Measurements from ENCODE around the gene MALAT1.
A peak's percentile ranks its signal among the peaks of the same experiment; 100 is the strongest.

The MALAT1 gene

GRCh38 chr11:65545853-65546216, 47.0 kb downstream of the MALAT1 start:
- peak overlapping the region; percentile 23 for H3K27ac ChIP-seq (ENCODE audit: low read depth, low read length)
- no peak overlapping the region for H3K9ac ChIP-seq (ENCODE audit: low read length)
- H3K4me3 ChIP-seq (ENCODE audit: low read length) = peak overlapping the region; percentile 53
- no peaks in the 10 kb centered on the region for H3K27me3 ChIP-seq (ENCODE audit: control insufficient read depth, insufficient read depth, low read length)
- H3K4me1 ChIP-seq (ENCODE audit: control insufficient read depth, insufficient read depth, low read length) = peaks cover 9% of the 10 kb centered on the region
- peaks cover 3% of the 10 kb centered on the region for H3K36me3 ChIP-seq (ENCODE audit: control insufficient read depth, insufficient read depth, low read length)

- H3K36me3 ChIP-seq (ENCODE audit: control insufficient read depth, insufficient read depth, low read length) = peaks cover 3% of the 10 kb centered on the region
- peaks cover 4% of the 10 kb centered on the region for H3K4me1 ChIP-seq (ENCODE audit: control insufficient read depth, insufficient read depth, low read length)
- peak overlapping the region; percentile 53 for H3K4me3 ChIP-seq (ENCODE audit: low read length)
- peak overlapping the region; percentile 23 for H3K27ac ChIP-seq (ENCODE audit: low read depth, low read length)
- H3K27me3 ChIP-seq (ENCODE audit: control insufficient read depth, insufficient read depth, low read length) = no peaks in the 10 kb centered on the region
- no peak overlapping the region for H3K9ac ChIP-seq (ENCODE audit: low read length)
These were observed 47.5 kb downstream of the MALAT1 start for GRCh38 chr11:65546217-65546958.

GRCh38 chr11:65547446-65548125, 48.7 kb downstream of the MALAT1 start:
- Histone ChIP-seq H3K9ac (ENCODE audit: low read length) (no peak overlapping the region), H3K4me1 (ENCODE audit: control insufficient read depth, insufficient read depth, low read length) (no peaks in the 10 kb centered on the region), H3K27ac (ENCODE audit: low read depth, low read length) (no peak overlapping the region), H3K27me3 (ENCODE audit: control insufficient read depth, insufficient read depth, low read length) (no peaks in the 10 kb centered on the region), H3K4me3 (ENCODE audit: low read length) (no peak overlapping the region), H3K36me3 (ENCODE audit: control insufficient read depth, insufficient read depth, low read length) (peaks cover 3% of the 10 kb centered on the region)

- Histone ChIP-seq H3K4me1 (ENCODE audit: control insufficient read depth, insufficient read depth, low read length) (no peaks in the 10 kb centered on the region), H3K27me3 (ENCODE audit: control insufficient read depth, insufficient read depth, low read length) (no peaks in the 10 kb centered on the region), H3K36me3 (ENCODE audit: control insufficient read depth, insufficient read depth, low read length) (no peaks in the 10 kb centered on the region), H3K27ac (ENCODE audit: low read depth, low read length) (no peak overlapping the region), H3K9ac (ENCODE audit: low read length) (no peak overlapping the region), H3K4me3 (ENCODE audit: low read length) (no peak overlapping the region)
These were observed 49.5 kb downstream of the MALAT1 start for GRCh38 chr11:65548395-65548794.

GRCh38 chr11:65549096-65549495, 50.3 kb downstream of the MALAT1 start:
- no peak overlapping the region for H3K9ac ChIP-seq (ENCODE audit: low read length)
- no peaks in the 10 kb centered on the region for H3K4me1 ChIP-seq (ENCODE audit: control insufficient read depth, insufficient read depth, low read length)
- H3K36me3 ChIP-seq (ENCODE audit: control insufficient read depth, insufficient read depth, low read length) = no peaks in the 10 kb centered on the region
- no peaks in the 10 kb centered on the region for H3K27me3 ChIP-seq (ENCODE audit: control insufficient read depth, insufficient read depth, low read length)
- no peak overlapping the region for H3K4me3 ChIP-seq (ENCODE audit: low read length)
- no peak overlapping the region for H3K27ac ChIP-seq (ENCODE audit: low read depth, low read length)

GRCh38 chr11:65551572-65552387, 52.9 kb downstream of the MALAT1 start:
- Histone ChIP-seq H3K4me1 (ENCODE audit: control insufficient read depth, insufficient read depth, low read length) (peaks cover 3% of the 10 kb centered on the region), H3K4me3 (ENCODE audit: low read length) (peak overlapping the region; percentile 30), H3K36me3 (ENCODE audit: control insufficient read depth, insufficient read depth, low read length) (no peaks in the 10 kb centered on the region), H3K27me3 (ENCODE audit: control insufficient read depth, insufficient read depth, low read length) (no peaks in the 10 kb centered on the region), H3K27ac (ENCODE audit: low read depth, low read length) (no peak overlapping the region), H3K9ac (ENCODE audit: low read length) (no peak overlapping the region)

- Histone ChIP-seq H3K4me1 (ENCODE audit: control insufficient read depth, insufficient read depth, low read length) (peaks cover 7% of the 10 kb centered on the region), H3K4me3 (ENCODE audit: low read length) (no peak overlapping the region), H3K36me3 (ENCODE audit: control insufficient read depth, insufficient read depth, low read length) (no peaks in the 10 kb centered on the region), H3K27ac (ENCODE audit: low read depth, low read length) (no peak overlapping the region), H3K9ac (ENCODE audit: low read length) (no peak overlapping the region), H3K27me3 (ENCODE audit: control insufficient read depth, insufficient read depth, low read length) (no peaks in the 10 kb centered on the region)
These were observed 53.6 kb downstream of the MALAT1 start for GRCh38 chr11:65552388-65552951.

GRCh38 chr11:65553301-65554001, 54.6 kb downstream of the MALAT1 start:
- no peak overlapping the region for H3K4me3 ChIP-seq (ENCODE audit: low read length)
- H3K27me3 ChIP-seq (ENCODE audit: control insufficient read depth, insufficient read depth, low read length) = no peaks in the 10 kb centered on the region
- no peak overlapping the region for H3K27ac ChIP-seq (ENCODE audit: low read depth, low read length)
- H3K4me1 ChIP-seq (ENCODE audit: control insufficient read depth, insufficient read depth, low read length) = peaks cover 7% of the 10 kb centered on the region
- H3K36me3 ChIP-seq (ENCODE audit: control insufficient read depth, insufficient read depth, low read length) = no peaks in the 10 kb centered on the region
- no peak overlapping the region for H3K9ac ChIP-seq (ENCODE audit: low read length)

- H3K4me1 ChIP-seq (ENCODE audit: control insufficient read depth, insufficient read depth, low read length) = peaks cover 13% of the 10 kb centered on the region
- H3K4me3 ChIP-seq (ENCODE audit: low read length) = no peak overlapping the region
- no peak overlapping the region for H3K27ac ChIP-seq (ENCODE audit: low read depth, low read length)
- H3K27me3 ChIP-seq (ENCODE audit: control insufficient read depth, insufficient read depth, low read length) = no peaks in the 10 kb centered on the region
- no peak overlapping the region for H3K9ac ChIP-seq (ENCODE audit: low read length)
- no peaks in the 10 kb centered on the region for H3K36me3 ChIP-seq (ENCODE audit: control insufficient read depth, insufficient read depth, low read length)
These were observed 55.4 kb downstream of the MALAT1 start for GRCh38 chr11:65554057-65554818.

- no peaks in the 10 kb centered on the region for H3K36me3 ChIP-seq (ENCODE audit: control insufficient read depth, insufficient read depth, low read length)
- no peak overlapping the region for H3K27ac ChIP-seq (ENCODE audit: low read depth, low read length)
- peaks cover 17% of the 10 kb centered on the region for H3K4me1 ChIP-seq (ENCODE audit: control insufficient read depth, insufficient read depth, low read length)
- H3K27me3 ChIP-seq (ENCODE audit: control insufficient read depth, insufficient read depth, low read length) = no peaks in the 10 kb centered on the region
- H3K9ac ChIP-seq (ENCODE audit: low read length) = no peak overlapping the region
- H3K4me3 ChIP-seq (ENCODE audit: low read length) = no peak overlapping the region
These were observed 56.1 kb downstream of the MALAT1 start for GRCh38 chr11:65554842-65555430.

- Histone ChIP-seq H3K9ac (ENCODE audit: low read length) (no peak overlapping the region), H3K4me1 (ENCODE audit: control insufficient read depth, insufficient read depth, low read length) (peaks cover 23% of the 10 kb centered on the region), H3K27ac (ENCODE audit: low read depth, low read length) (no peak overlapping the region), H3K36me3 (ENCODE audit: control insufficient read depth, insufficient read depth, low read length) (no peaks in the 10 kb centered on the region), H3K4me3 (ENCODE audit: low read length) (no peak overlapping the region), H3K27me3 (ENCODE audit: control insufficient read depth, insufficient read depth, low read length) (no peaks in the 10 kb centered on the region)
These were observed 56.9 kb downstream of the MALAT1 start for GRCh38 chr11:65555693-65556231.

All from rectal smooth muscle tissue (tissue), 1 donor.